Choroid plexus epithelial cell (primary cell): ENCODE results near the gene CMIP.

ENCODE experiments used
- DNase-seq: peaks from one replicate; pipeline ENCODE4 v3.0.0-alpha.2; 2010; ENCODE audit warnings: low read depth
- H3K4me3 ChIP-seq: 2 replicates; pipeline ENCODE4 v1.5.1; 2011; ENCODE audit warnings: low read depth, mild to moderate bottlenecking, control low read depth, low read length, moderate library complexity
- TF ChIP-seq, protein P1 (sequence below): conservative IDR thresholded peaks from 2 replicates; pipeline ENCODE4 v1.5.1; 2011; ENCODE audit warnings: low read depth, mild to moderate bottlenecking, control low read depth, inconsistent platforms, low read length, moderate library complexity

The CMIP gene

DNA sequence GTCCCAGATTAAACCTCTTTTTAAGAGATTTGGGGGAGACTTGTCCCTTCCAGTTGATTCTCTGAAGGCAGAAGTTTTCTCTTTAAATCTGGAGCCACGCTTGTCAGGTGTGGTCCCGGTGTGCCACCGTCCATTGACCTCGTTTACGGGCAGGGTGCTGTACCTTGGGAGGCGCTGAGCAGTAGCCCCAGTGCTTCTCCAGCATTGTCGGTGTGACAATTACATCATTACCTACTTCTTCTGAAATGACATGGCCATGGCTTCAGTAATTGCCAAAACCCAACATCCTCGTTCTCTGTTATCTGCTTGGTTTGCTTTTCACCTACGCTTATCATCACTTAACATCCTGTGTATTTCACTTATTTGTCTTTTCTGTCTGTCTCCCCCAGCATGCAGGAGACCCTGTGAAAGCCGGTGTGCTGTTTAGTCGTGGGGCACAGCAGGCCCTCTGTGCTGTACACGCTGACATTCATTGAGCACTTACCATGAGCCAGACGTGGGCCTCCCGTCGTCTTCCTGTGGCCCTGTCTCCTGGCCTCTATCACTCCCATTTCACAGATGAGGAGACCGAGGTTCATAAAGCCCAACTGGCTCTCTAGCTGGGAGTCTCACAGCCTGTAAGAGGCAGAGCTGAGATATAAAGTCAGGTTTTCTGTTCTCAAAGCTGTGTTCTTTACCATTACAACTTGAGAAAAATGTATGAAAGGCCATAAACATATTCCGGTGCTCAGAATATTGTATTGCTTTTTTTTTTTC lies 143.9 kb downstream of the CMIP start:
- no peak overlapping the region for H3K4me3 ChIP-seq
- no peak for DNase-seq
- TF ChIP-seq, protein P1, sequence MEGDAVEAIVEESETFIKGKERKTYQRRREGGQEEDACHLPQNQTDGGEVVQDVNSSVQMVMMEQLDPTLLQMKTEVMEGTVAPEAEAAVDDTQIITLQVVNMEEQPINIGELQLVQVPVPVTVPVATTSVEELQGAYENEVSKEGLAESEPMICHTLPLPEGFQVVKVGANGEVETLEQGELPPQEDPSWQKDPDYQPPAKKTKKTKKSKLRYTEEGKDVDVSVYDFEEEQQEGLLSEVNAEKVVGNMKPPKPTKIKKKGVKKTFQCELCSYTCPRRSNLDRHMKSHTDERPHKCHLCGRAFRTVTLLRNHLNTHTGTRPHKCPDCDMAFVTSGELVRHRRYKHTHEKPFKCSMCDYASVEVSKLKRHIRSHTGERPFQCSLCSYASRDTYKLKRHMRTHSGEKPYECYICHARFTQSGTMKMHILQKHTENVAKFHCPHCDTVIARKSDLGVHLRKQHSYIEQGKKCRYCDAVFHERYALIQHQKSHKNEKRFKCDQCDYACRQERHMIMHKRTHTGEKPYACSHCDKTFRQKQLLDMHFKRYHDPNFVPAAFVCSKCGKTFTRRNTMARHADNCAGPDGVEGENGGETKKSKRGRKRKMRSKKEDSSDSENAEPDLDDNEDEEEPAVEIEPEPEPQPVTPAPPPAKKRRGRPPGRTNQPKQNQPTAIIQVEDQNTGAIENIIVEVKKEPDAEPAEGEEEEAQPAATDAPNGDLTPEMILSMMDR = no peak

- DNase-seq = no peak
- no peak overlapping the region for H3K4me3 ChIP-seq
- TF ChIP-seq, protein P1 = no peak
Observed at GRCh38 chr16:81589975-81590650, 145.5 kb downstream of the CMIP start.

- DNase-seq = no peak
- TF ChIP-seq, protein P1 = no peak
- H3K4me3 ChIP-seq = no peak overlapping the region
Observed at GRCh38 chr16:81590714-81591544, 146.3 kb downstream of the CMIP start.

GRCh38 chr16:81591545-81591870 lies 146.9 kb downstream of the CMIP start:
- H3K4me3 ChIP-seq = no peak overlapping the region
- TF ChIP-seq, protein P1 = no peak
- DNase-seq = no peak

- TF ChIP-seq, protein P1 = no peak
- no peak for DNase-seq
- H3K4me3 ChIP-seq = no peak overlapping the region
Observed at GRCh38 chr16:81592353-81592866, 147.8 kb downstream of the CMIP start.

DNA sequence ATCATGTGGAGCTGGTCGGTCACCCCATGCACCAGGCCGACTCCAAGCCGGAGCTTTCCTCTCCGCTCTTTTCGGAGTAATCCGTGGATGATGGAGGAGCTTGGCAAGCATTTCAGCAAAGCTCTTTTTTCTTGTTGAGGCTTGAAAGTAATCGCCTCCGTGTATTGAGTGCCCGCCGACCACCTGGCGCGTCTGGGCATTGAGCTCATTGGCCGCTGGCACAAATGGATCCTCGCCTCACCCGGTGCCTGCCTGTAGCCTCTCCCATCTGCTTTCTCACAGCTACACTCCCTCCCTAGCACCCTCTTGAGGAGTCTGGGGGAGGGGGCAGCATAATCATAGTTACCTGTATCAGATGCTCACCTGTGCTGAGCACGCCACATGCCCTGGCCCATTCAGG lies 148.9 kb downstream of the CMIP start:
- TF ChIP-seq, protein P1 = no peak
- DNase-seq = no peak
- no peak overlapping the region for H3K4me3 ChIP-seq
